Activated CD8-positive, alpha-beta T cell treated with anti-CD3 and anti-CD28 coated beads for 36 hours (primary cell): ENCODE results near the gene PGLYRP3. TPM values are rescaled to one million over a fixed set of nuclear protein-coding genes. Genes with fewer than 3 reads are reported as not detected.

Experiments used
- ATAC-seq: fragments of 200-7000 bp; cut with Tn5 transposase; one replicate; pipeline ENCODE4 v1.10.0; 2021; ENCODE audit warnings: mild to moderate bottlenecking, moderate library complexity
- CTCF ChIA-PET: fragments of 350-600 bp; sonication (Branson Sonifier 250); formaldehyde crosslinking; loops from one replicate; lab custom pipeline; 2021; ENCODE audit warnings: antibody characterized with exemption; lab: Charles Lee
- POLR2A ChIA-PET: fragments of 350-600 bp; sonication (Branson Sonifier 250); formaldehyde crosslinking; loops from one replicate; lab custom pipeline; 2021; ENCODE audit warnings: antibody characterized with exemption; lab: Charles Lee
- DNase-seq: peaks from one replicate; pipeline ENCODE4 v3.0.0-alpha.2; 2020
- H3K27ac Mint-ChIP-seq: one replicate; pipeline ENCODE4 v1.8.0; 2021; ENCODE audit warnings: mild to moderate bottlenecking, mixed read lengths
- H3K27me3 Mint-ChIP-seq: one replicate; pipeline ENCODE4 v1.8.0; 2021; ENCODE audit warnings: mixed read lengths
- H3K36me3 Mint-ChIP-seq: one replicate; pipeline ENCODE4 v1.8.0; 2021; ENCODE audit warnings: low read depth, mixed read lengths
- H3K4me1 Mint-ChIP-seq: one replicate; pipeline ENCODE4 v1.8.0; 2021; ENCODE audit warnings: low read depth, mixed read lengths
- H3K4me3 Mint-ChIP-seq: one replicate; pipeline ENCODE4 v1.8.0; 2021; ENCODE audit warnings: mild to moderate bottlenecking, moderate library complexity, mixed read lengths
- H3K9me3 Mint-ChIP-seq: one replicate; pipeline ENCODE4 v1.8.0; 2021; ENCODE audit warnings: mixed read lengths
- CTCF ChIP-seq: fragments of 200-600 bp; IDR thresholded peaks from one replicate; pipeline ENCODE4 v1.8.0; 2022; ENCODE audit warnings: antibody characterized with exemption, mild to moderate bottlenecking
- intact Hi-C: fragments of 100-400 bp; cut with micrococcal nuclease; formaldehyde crosslinking; loops from one replicate; pipeline ENCODE4 v1.10.0; 2022
- total RNA-seq, 2 experiments: library from RNA; stranded (reverse); gene quantifications; one replicate each; pipeline ENCODE4 v1.2.3, GENCODE V29; 2021

The PGLYRP3 gene
- total RNA-seq, 2 experiments from 2014 or later = not detected

DNA sequence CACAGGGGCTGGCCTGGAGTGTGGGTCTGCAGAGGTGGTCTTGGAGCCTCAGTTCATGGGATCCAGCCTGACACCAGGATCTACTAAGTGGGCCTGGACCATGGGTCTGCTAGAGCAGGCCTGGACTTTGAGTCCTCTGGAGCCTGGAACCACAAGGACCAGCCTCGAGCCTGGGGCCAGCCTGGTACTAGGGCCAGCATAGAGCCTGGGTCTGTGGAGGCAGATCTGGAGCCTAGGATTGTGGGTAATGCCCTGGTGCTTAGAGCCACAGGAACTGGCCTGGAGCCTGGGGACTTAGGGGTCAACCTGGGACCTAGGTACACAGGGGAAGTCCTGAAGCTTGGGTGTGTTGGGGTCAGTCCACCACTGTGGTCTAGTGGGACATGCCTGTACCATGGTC is 40.6 kb downstream of the PGLYRP3 start:
- no peak overlapping the region for H3K27ac Mint-ChIP-seq
- no peak for DNase-seq
- H3K4me3 Mint-ChIP-seq = no peak overlapping the region
- ChIA-PET CTCF (no interaction called here), POLR2A (no interaction called here)
- no peak for ATAC-seq
- H3K9me3 Mint-ChIP-seq = no peaks in the 10 kb centered on the region
- no peaks in the 10 kb centered on the region for H3K4me1 Mint-ChIP-seq
- H3K27me3 Mint-ChIP-seq = peaks cover 37% of the 10 kb centered on the region
- intact Hi-C loops = no loop called here
- TF ChIP-seq CTCF = no peak
- H3K36me3 Mint-ChIP-seq = no peaks in the 10 kb centered on the region

- no peak for ATAC-seq
- POLR2A ChIA-PET = no interaction called here
- Mint-ChIP-seq H3K27ac (no peak overlapping the region), H3K27me3 (peaks cover 40% of the 10 kb centered on the region), H3K36me3 (no peaks in the 10 kb centered on the region), H3K9me3 (no peaks in the 10 kb centered on the region), H3K4me3 (no peak overlapping the region), H3K4me1 (no peaks in the 10 kb centered on the region)
- CTCF ChIA-PET = interaction anchor here (0.8 kb wide), 1 partner anchor 9 kb away, joined by 4 read pairs; no protein-coding TSS in a partner anchor
- no peak for DNase-seq
- intact Hi-C loops = no loop called here
- no peak for TF ChIP-seq CTCF
Observed at GRCh38 chr1:153271711-153272110, 41.0 kb downstream of the PGLYRP3 start.

- Mint-ChIP-seq H3K27ac (no peak overlapping the region), H3K4me1 (peaks cover 20% of the 10 kb centered on the region), H3K27me3 (peaks cover 70% of the 10 kb centered on the region), H3K4me3 (no peak overlapping the region), H3K36me3 (no peaks in the 10 kb centered on the region), H3K9me3 (no peaks in the 10 kb centered on the region)
- ChIA-PET CTCF (interaction anchor here (1.1 kb wide), 1 partner anchor 10 kb away, joined by 3 read pairs; no protein-coding TSS in a partner anchor), POLR2A (no interaction called here)
- no peak for ATAC-seq
- no peak for DNase-seq
- TF ChIP-seq CTCF = peak; percentile 20
- intact Hi-C loops = no loop called here
Observed at GRCh38 chr1:153265457-153265856, 47.3 kb downstream of the PGLYRP3 start.

- no peaks in the 10 kb centered on the region for H3K9me3 Mint-ChIP-seq
- no peak overlapping the region for H3K4me3 Mint-ChIP-seq
- DNase-seq (no peak), ATAC-seq (no peak)
- no peak for TF ChIP-seq CTCF
- POLR2A ChIA-PET = no interaction called here
- H3K36me3 Mint-ChIP-seq = no peaks in the 10 kb centered on the region
- CTCF ChIA-PET = interaction anchor here (1.1 to 1.4 kb wide), 4 partner anchors 9 to 90 kb away, joined by 3 to 6 read pairs (median 4); no protein-coding TSS in a partner anchor
- H3K4me1 Mint-ChIP-seq = peaks cover 22% of the 10 kb centered on the region
- intact Hi-C loops = no loop called here
- no peak overlapping the region for H3K27ac Mint-ChIP-seq
- H3K27me3 Mint-ChIP-seq = peaks cover 61% of the 10 kb centered on the region
Observed at GRCh38 chr1:153262462-153263157, 50.1 kb downstream of the PGLYRP3 start.

DNA sequence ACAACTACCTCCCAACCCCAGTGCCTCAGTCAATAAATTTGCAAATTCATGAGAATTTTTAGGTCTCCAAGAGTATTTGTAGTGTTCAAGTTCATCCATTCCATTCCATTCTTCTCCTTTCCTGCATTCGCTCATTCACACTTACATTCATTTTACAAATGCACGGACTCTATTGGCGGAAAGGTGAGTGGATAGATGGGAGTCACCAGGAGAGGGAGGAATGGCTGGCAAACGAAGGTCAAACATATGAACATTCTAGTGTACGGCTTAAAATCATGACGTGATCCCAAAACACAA is 50.7 kb downstream of the PGLYRP3 start:
- ChIA-PET CTCF (interaction anchor here (1.1 to 1.2 kb wide), 2 partner anchors 9 to 13 kb away, joined by 4 to 6 read pairs; no protein-coding TSS in a partner anchor), POLR2A (no interaction called here)
- intact Hi-C loops = no loop called here
- Mint-ChIP-seq H3K4me3 (peak overlapping the region; percentile 46), H3K27me3 (peaks cover 57% of the 10 kb centered on the region), H3K9me3 (no peaks in the 10 kb centered on the region), H3K27ac (no peak overlapping the region), H3K36me3 (no peaks in the 10 kb centered on the region), H3K4me1 (peaks cover 22% of the 10 kb centered on the region)
- DNase-seq (no peak), ATAC-seq (no peak)
- TF ChIP-seq CTCF = no peak
